Measurements from ENCODE around the gene ZBTB38. TPM values are rescaled to one million over a fixed set of nuclear protein-coding genes. Genes with fewer than 3 reads are reported as not detected.

The ZBTB38 gene
- total and polyA plus RNA-seq, 2 donors (not counting 1 experiment from before 2014, with no cell fraction given): 13.8 to 71.2 TPM

- H3K27ac Mint-ChIP-seq: peak overlapping the region; percentile 53
- H3K9me3 Mint-ChIP-seq (ENCODE audit: insufficient read depth): peaks cover 7% of the 10 kb centered on the region
- H3K4me1 Mint-ChIP-seq: peaks cover 35% of the 10 kb centered on the region
Measured at GRCh38 chr3:141399200-141399599, 30.9 kb downstream of the ZBTB38 start.

More at GRCh38 chr3:141399200-141399599, 30.9 kb downstream of the ZBTB38 start:
- Histone ChIP-seq H3K27ac (ENCODE audit: low read length in 2 of 2) (no peak overlapping the region), H3K4me2 (replicated peaks; ENCODE audit: low read depth, low read length, poor library complexity, severe bottlenecking) (peak overlapping the region; percentile 18), H3K4me1 (ENCODE audit: control insufficient read depth in 2 of 2, insufficient read depth in 2 of 2, low read length in 2 of 2) (peaks cover 8 to 14% of the 10 kb centered on the region in 2 donors), H4K20me1 (ENCODE audit: control insufficient read depth, insufficient read depth, low read length, poor library complexity, severe bottlenecking) (no peaks in the 10 kb centered on the region), H3K36me3 (replicated peaks in 1 of 2; ENCODE audit: control extremely low read depth in 1 of 2, control insufficient read depth in 1 of 2, extremely low read depth in 1 of 2, insufficient read depth in 2 of 2, low read length in 1 of 2) (no peaks in the 10 kb centered on the region), H3K79me2 (ENCODE audit: control insufficient read depth, insufficient read depth, low read length) (no peaks in the 10 kb centered on the region), H3K9ac (ENCODE audit: low read length) (no peak overlapping the region), H3K9me3 (ENCODE audit: control extremely low read depth in 1 of 3, control insufficient read depth in 2 of 3, insufficient read depth in 1 of 3, low read length in 2 of 3) (no peaks in the 10 kb centered on the region), H2AFZ (ENCODE audit: insufficient read depth, low read depth, low read length, poor library complexity, severe bottlenecking) (peak overlapping the region; percentile 98), H3K27me3 (replicated peaks in 1 of 4; ENCODE audit: control extremely low read depth in 1 of 4, control insufficient read depth in 3 of 4, insufficient read depth in 4 of 4, low read length in 3 of 4) (no peaks in the 10 kb centered on the region), H3K4me3 (ENCODE audit: control extremely low read depth in 1 of 5, extremely low read depth in 1 of 5, insufficient read depth in 1 of 5, low read depth in 2 of 5, low read length in 4 of 5) (no peak overlapping the region)
- DNase-seq (no peak), ATAC-seq (ENCODE audit: low read depth) (no peak)
- TF ChIP-seq EZH2 (IDR thresholded peaks at IDR 0.05; ENCODE audit: borderline replicate concordance, insufficient read depth, low read depth, low read length, poor library complexity, severe bottlenecking): no peak
- no peak for TF ChIP-seq CTCF (IDR thresholded peaks at IDR 0.05)
- WGBS (ENCODE audit: insufficient coverage): 88% methylated on average over 1 of the region's 2 CpGs
- Mint-ChIP-seq H3K27me3 (no peaks in the 10 kb centered on the region), H3K4me3 (peak overlapping the region; percentile 33)
- ChIA-PET POLR2A (no interaction called here), CTCF (no interaction called here)
- intact Hi-C loops (cut with micrococcal nuclease): no loop called here

Data from B cell (primary cell).